Spinal cord (tissue), 10 donors: ENCODE data around the gene MS4A2. TPM values are rescaled to one million over a fixed set of nuclear protein-coding genes. Genes with fewer than 3 reads are reported as not detected.
A peak's percentile ranks its signal among the peaks of the same experiment; 100 is the strongest.
"Not testable (repeated sequence)": the region's sequence is repeated elsewhere in the genome, so short reads cannot be mapped to it uniquely, and the experiment has no call there.

Experiments
- DNase-seq, 6 donors: peaks; one replicate each; pipeline versions ENCODE4 v3.0.0 to v3.0.0-alpha.2; 2013 to 2015; ENCODE audit warnings: low spot score in 6 of 6, low read depth in 4 of 6
- H3K27ac ChIP-seq: one replicate; pipeline ENCODE4 v1.5.1; 2013; ENCODE audit warnings: low read depth, low read length, control low read depth
- H3K27me3 ChIP-seq: one replicate; pipeline ENCODE4 v1.6.1; 2013; ENCODE audit warnings: low read length; ENCODE audit not compliant: control insufficient read depth, insufficient read depth
- H3K36me3 ChIP-seq: one replicate; pipeline ENCODE4 v1.6.1; 2013; ENCODE audit warnings: low read length; ENCODE audit not compliant: control insufficient read depth, insufficient read depth
- H3K4me1 ChIP-seq: one replicate; pipeline ENCODE4 v1.6.1; 2013; ENCODE audit warnings: low read length; ENCODE audit not compliant: control insufficient read depth, insufficient read depth
- H3K4me3 ChIP-seq: one replicate; pipeline ENCODE4 v1.5.1; 2013; ENCODE audit warnings: low read depth, low read length, control low read depth
- H3K9me3 ChIP-seq: one replicate; pipeline ENCODE4 v1.6.1; 2013; ENCODE audit warnings: low read length; ENCODE audit not compliant: control insufficient read depth, insufficient read depth
- WGBS: methylation state at CpG from one replicate; pipeline ENCODE4 v1.1.5; 2013; ENCODE audit warnings: missing lambda C conversion rate; ENCODE audit not compliant: insufficient coverage; 5-methylcytosine and 5-hydroxymethylcytosine counted together
- polyA plus RNA-seq, 2 donors: library from polyadenylated mRNA; unstranded; fragments of 120-200 nt; gene quantifications; one replicate each; pipeline ENCODE4 v1.2.1, GENCODE V29; 2013; ENCODE audit not compliant: insufficient read length in 2 of 2
- total RNA-seq, 2 donors: library from RNA; depleted of rRNA in 1 of 2; stranded (reverse); fragments of 120-200 nt in 1 of 2; fragments of >200 nt in 1 of 2; gene quantifications; one replicate each; pipeline versions ENCODE4 v1.2.3 to v1.2.4, GENCODE V29; 2013 to 2014
- donor health status: healthy.

Gene MS4A2
- total and polyA plus RNA-seq, 4 donors: 0.20 to 1.2 (median 0.39) TPM; not detected in 1

GRCh38 chr11:60098508-60098907 is 10.0 kb downstream of the MS4A2 start:
- Histone ChIP-seq H3K27me3 (no peaks in the 10 kb centered on the region), H3K9me3 (no peaks in the 10 kb centered on the region), H3K4me1 (no peaks in the 10 kb centered on the region), H3K4me3 (no peak overlapping the region), H3K27ac (no peak overlapping the region), H3K36me3 (no peaks in the 10 kb centered on the region)
- no peak for DNase-seq

- H3K27ac ChIP-seq: no peak overlapping the region
- H3K27me3 ChIP-seq: no peaks in the 10 kb centered on the region
- H3K9me3 ChIP-seq: no peaks in the 10 kb centered on the region
- no peak overlapping the region for H3K4me3 ChIP-seq
- 100% methylated on average over 1 of the region's 1 CpG for whole genome bisulfite sequencing
- peak in 1 of 6 donors; percentile 13 for DNase-seq
- H3K36me3 ChIP-seq: no peaks in the 10 kb centered on the region
- H3K4me1 ChIP-seq: no peaks in the 10 kb centered on the region
Observed at GRCh38 chr11:60100516-60100915, 12.1 kb downstream of the MS4A2 start.

GRCh38 chr11:60101368-60101767 is 12.9 kb downstream of the MS4A2 start:
- H3K27ac ChIP-seq, H3K27me3 ChIP-seq, H3K36me3 ChIP-seq, H3K4me1 ChIP-seq, H3K4me3 ChIP-seq, H3K9me3 ChIP-seq, DNase-seq: not testable (repeated sequence)
- 93% methylated on average over 6 of the region's 11 CpGs for WGBS

GRCh38 chr11:60104471-60105115 is 16.1 kb downstream of the MS4A2 start:
- 63% methylated on average over 5 of the region's 8 CpGs for WGBS
- not testable (repeated sequence) for H3K9me3 ChIP-seq

GRCh38 chr11:60108631-60109030 is 20.2 kb downstream of the MS4A2 start:
- H3K4me3 ChIP-seq, H3K4me1 ChIP-seq, H3K27ac ChIP-seq, DNase-seq, H3K36me3 ChIP-seq, H3K9me3 ChIP-seq, H3K27me3 ChIP-seq: not testable (repeated sequence)
- 100% methylated on average over 2 of the region's 5 CpGs for WGBS

More at GRCh38 chr11:60104471-60105115, 16.1 kb downstream of the MS4A2 start:
- not testable (repeated sequence) for H3K4me1 ChIP-seq, H3K36me3 ChIP-seq, H3K27me3 ChIP-seq, DNase-seq, H3K27ac ChIP-seq, H3K4me3 ChIP-seq

GRCh38 chr11:60111793-60112192 is 23.3 kb downstream of the MS4A2 start:
- Histone ChIP-seq H3K4me1 (no peaks in the 10 kb centered on the region), H3K27ac (no peak overlapping the region), H3K4me3 (no peak overlapping the region), H3K9me3 (no peaks in the 10 kb centered on the region), H3K36me3 (no peaks in the 10 kb centered on the region), H3K27me3 (no peaks in the 10 kb centered on the region)
- WGBS: 50% methylated on average over 1 of the region's 2 CpGs
- no peak for DNase-seq

- no peak for DNase-seq
- H3K27ac ChIP-seq: no peak overlapping the region
- H3K27me3 ChIP-seq: no peaks in the 10 kb centered on the region
- no peak overlapping the region for H3K4me3 ChIP-seq
- no peaks in the 10 kb centered on the region for H3K9me3 ChIP-seq
- H3K4me1 ChIP-seq: no peaks in the 10 kb centered on the region
- H3K36me3 ChIP-seq: no peaks in the 10 kb centered on the region
Observed at GRCh38 chr11:60116996-60117790, 28.7 kb downstream of the MS4A2 start.

GRCh38 chr11:60118338-60118737 is 29.9 kb downstream of the MS4A2 start:
- Histone ChIP-seq H3K9me3 (no peaks in the 10 kb centered on the region), H3K4me1 (no peaks in the 10 kb centered on the region), H3K27ac (no peak overlapping the region), H3K36me3 (no peaks in the 10 kb centered on the region), H3K27me3 (no peaks in the 10 kb centered on the region), H3K4me3 (no peak overlapping the region)
- no peak for DNase-seq
- WGBS: no CpG with 5 or more reads among the region's 2 CpGs

- DNase-seq: no peak
- Histone ChIP-seq H3K4me3 (no peak overlapping the region), H3K9me3 (no peaks in the 10 kb centered on the region), H3K4me1 (no peaks in the 10 kb centered on the region), H3K27me3 (no peaks in the 10 kb centered on the region), H3K27ac (no peak overlapping the region), H3K36me3 (no peaks in the 10 kb centered on the region)
- no CpG with 5 or more reads among the region's 2 CpGs for WGBS
Observed at GRCh38 chr11:60119710-60120109, 31.2 kb downstream of the MS4A2 start.

GRCh38 chr11:60121264-60121663 is 32.8 kb downstream of the MS4A2 start:
- WGBS: no CpG with 5 or more reads among the region's 2 CpGs
- no peaks in the 10 kb centered on the region for H3K27me3 ChIP-seq
- no peaks in the 10 kb centered on the region for H3K36me3 ChIP-seq
- peak in 1 of 6 donors; percentile 29 for DNase-seq
- H3K4me1 ChIP-seq: no peaks in the 10 kb centered on the region
- no peak overlapping the region for H3K27ac ChIP-seq
- H3K4me3 ChIP-seq: no peak overlapping the region
- H3K9me3 ChIP-seq: no peaks in the 10 kb centered on the region
